Peyer's patch (tissue), 4 donors: ENCODE results near the gene TRAF2.

ENCODE experiments used
- CTCF ChIP-seq, 6 experiments: fragments of 450-650 bp in 4 of 6; fragments of 200-600 bp in 2 of 6; sonication (generic) in 1 of 6; IDR thresholded peaks; one replicate each; pipeline ENCODE4 v1.5.1; 2017 to 2019; ENCODE audit warnings: antibody characterized with exemption in 6 of 6, mild to moderate bottlenecking in 3 of 6, moderate library complexity in 1 of 6
- POLR2A ChIP-seq, 2 donors: fragments of 450-650 bp; IDR thresholded peaks; one replicate each; pipeline ENCODE4 v1.5.1; 2017; ENCODE audit warnings: antibody characterized with exemption in 2 of 2, mild to moderate bottlenecking in 2 of 2, moderate library complexity in 2 of 2

GRCh38 chr9:136850866-136851775 lies 35.2 kb upstream of the TRAF2 start:
- TF ChIP-seq CTCF (IDR thresholded peaks at IDR 0.05), result no peak
- no peak for TF ChIP-seq POLR2A (IDR thresholded peaks at IDR 0.05)
